ENCODE measurements around the gene JUND.

Gene JUND

GRCh38 chr19:18262144-18262543, 19.3 kb downstream of the JUND start:
- no peak for DNase-seq (ENCODE audit: extremely low spot score)
- ChIA-PET POLR2A (interaction anchor here (1.4 to 1.8 kb wide), 2 partner anchors 19 to 61 kb away, joined by 4 to 6 read pairs; partner anchors contain the start of genes JUND and LSM4), CTCF (interaction anchor here (0.8 kb wide), 1 partner anchor 39 kb away, joined by 3 read pairs; no protein-coding TSS in a partner anchor)

GRCh38 chr19:18261474-18261873, 19.9 kb downstream of the JUND start:
- ChIA-PET POLR2A (interaction anchor here (1.0 to 1.8 kb wide), 2 partner anchors 20 kb away, joined by 5 to 6 read pairs; partner anchors contain the start of gene JUND), CTCF (interaction anchor here (1.2 kb wide), 1 partner anchor 68 kb away, joined by 3 read pairs; no protein-coding TSS in a partner anchor)
- DNase-seq (ENCODE audit: extremely low spot score), result no peak
- no peak for TF ChIP-seq FOXA1 (IDR thresholded peaks at IDR 0.05)
- no peak for TF ChIP-seq NFRKB (IDR thresholded peaks at IDR 0.05)
- TF ChIP-seq BHLHE40 (IDR thresholded peaks at IDR 0.05; ENCODE audit: borderline replicate concordance), result no peak
- TF ChIP-seq ELF4 (IDR thresholded peaks at IDR 0.05), result no peak
- TF ChIP-seq CTBP1 (IDR thresholded peaks at IDR 0.05; ENCODE audit: borderline replicate concordance), result no peak
- no peak for TF ChIP-seq L3MBTL2 (conservative IDR thresholded peaks at IDR 0.05)
- TF ChIP-seq SP1 (IDR thresholded peaks at IDR 0.05), result no peak
- TF ChIP-seq ZNF384 (IDR thresholded peaks at IDR 0.05), result no peak
- TF ChIP-seq TARDBP (IDR thresholded peaks at IDR 0.05), result no peak
- no peak for TF ChIP-seq PKNOX1 (IDR thresholded peaks at IDR 0.05)
- no peak for TF ChIP-seq SUZ12 (IDR thresholded peaks at IDR 0.05)
- no peak for TF ChIP-seq FOXK2 (IDR thresholded peaks at IDR 0.05)
- TF ChIP-seq ARNT (IDR thresholded peaks at IDR 0.05), result no peak
- no peak for TF ChIP-seq LEF1 (IDR thresholded peaks at IDR 0.05; ENCODE audit: borderline replicate concordance)
- no peak for TF ChIP-seq FOXM1 (IDR thresholded peaks at IDR 0.05; ENCODE audit: borderline replicate concordance)
- TF ChIP-seq HDGF (IDR thresholded peaks at IDR 0.05; ENCODE audit: borderline replicate concordance), result no peak

More at GRCh38 chr19:18262144-18262543, 19.3 kb downstream of the JUND start:
- TF ChIP-seq ELF4 (IDR thresholded peaks at IDR 0.05), result no peak
- TF ChIP-seq FOXK2 (IDR thresholded peaks at IDR 0.05), result no peak
- TF ChIP-seq BHLHE40 (IDR thresholded peaks at IDR 0.05; ENCODE audit: borderline replicate concordance), result no peak
- TF ChIP-seq SUZ12 (IDR thresholded peaks at IDR 0.05), result no peak
- TF ChIP-seq FOXA1 (IDR thresholded peaks at IDR 0.05), result no peak
- no peak for TF ChIP-seq PKNOX1 (IDR thresholded peaks at IDR 0.05)
- TF ChIP-seq CTBP1 (IDR thresholded peaks at IDR 0.05; ENCODE audit: borderline replicate concordance), result no peak

DNA sequence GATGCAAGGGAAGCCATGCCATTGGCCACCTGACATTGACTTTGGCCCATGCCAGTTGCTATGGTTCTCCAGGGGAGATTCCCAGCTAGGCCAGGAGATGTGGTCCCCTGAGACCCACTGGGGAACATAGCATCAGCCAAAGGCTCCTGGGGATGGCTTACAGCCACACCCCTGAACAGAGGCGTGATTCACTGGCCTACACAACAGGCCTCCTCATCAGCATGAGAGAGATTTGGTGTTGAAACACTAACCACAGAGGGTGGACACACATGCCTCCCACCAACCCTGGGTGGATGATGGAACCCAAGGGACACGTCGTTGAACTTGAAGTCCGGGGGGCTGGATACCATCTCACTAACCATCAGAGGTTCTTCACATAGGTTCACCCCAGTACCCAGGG, 21.5 kb downstream of the JUND start:
- DNase-seq (ENCODE audit: extremely low spot score), result no peak
- ChIA-PET POLR2A (no interaction called here), CTCF (no interaction called here)
- TF ChIP-seq SUZ12 (IDR thresholded peaks at IDR 0.05) (no peak), FOXA1 (IDR thresholded peaks at IDR 0.05) (no peak), BHLHE40 (IDR thresholded peaks at IDR 0.05; ENCODE audit: borderline replicate concordance) (no peak), ARNT (IDR thresholded peaks at IDR 0.05) (no peak), L3MBTL2 (conservative IDR thresholded peaks at IDR 0.05) (no peak), FOXK2 (IDR thresholded peaks at IDR 0.05) (no peak), ZNF384 (IDR thresholded peaks at IDR 0.05) (no peak), SP1 (IDR thresholded peaks at IDR 0.05) (no peak), PKNOX1 (IDR thresholded peaks at IDR 0.05) (no peak), ELF4 (IDR thresholded peaks at IDR 0.05) (no peak), LEF1 (IDR thresholded peaks at IDR 0.05; ENCODE audit: borderline replicate concordance) (no peak), TARDBP (IDR thresholded peaks at IDR 0.05) (no peak), FOXM1 (IDR thresholded peaks at IDR 0.05; ENCODE audit: borderline replicate concordance) (no peak), HDGF (IDR thresholded peaks at IDR 0.05; ENCODE audit: borderline replicate concordance) (no peak)

DNA sequence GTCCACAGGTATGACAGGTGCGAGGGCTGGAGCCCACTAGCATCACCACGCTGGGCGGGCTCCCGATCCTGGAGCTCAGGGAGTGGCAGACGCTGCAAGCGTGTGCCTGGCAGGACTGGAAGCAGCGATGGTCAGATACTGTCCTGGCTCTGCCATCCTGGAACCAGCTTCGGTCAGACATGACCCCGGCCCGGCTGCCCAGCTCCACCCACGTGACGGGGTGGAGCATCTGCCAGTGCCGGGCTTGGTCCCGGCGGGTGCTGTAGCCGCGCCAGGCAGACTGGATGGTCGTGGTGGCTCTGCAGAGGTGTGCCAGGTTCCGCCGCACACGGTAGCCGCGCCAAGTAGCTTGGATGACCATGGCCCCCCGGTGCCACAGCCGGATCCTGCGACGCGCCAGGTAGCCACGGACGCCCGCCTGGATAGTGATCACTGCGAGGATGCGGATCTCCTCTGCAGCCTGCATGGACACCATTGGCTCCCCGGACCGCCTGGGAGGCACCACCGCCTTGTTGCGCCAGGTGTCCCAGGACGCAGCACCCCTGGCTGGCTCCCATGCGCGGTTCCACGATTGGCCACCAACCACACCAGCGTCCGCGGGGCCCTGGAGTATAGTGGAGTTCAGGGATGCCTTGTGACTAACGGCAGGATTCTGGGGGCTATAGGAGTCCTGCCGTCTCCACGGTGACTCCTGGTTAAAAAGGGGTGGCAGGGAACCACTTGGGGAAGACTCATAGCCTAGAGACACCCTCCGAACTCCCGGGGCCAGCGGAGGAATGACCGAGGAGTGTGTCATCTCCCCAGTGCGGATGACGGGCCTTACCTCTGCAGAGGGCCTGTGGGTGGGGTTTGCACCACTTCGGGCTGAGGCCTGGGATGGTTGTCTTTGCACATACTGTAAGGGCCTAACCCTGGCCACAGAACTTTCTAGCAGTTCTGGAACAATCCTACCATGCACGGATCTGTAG, 23.6 kb downstream of the JUND start:
- TF ChIP-seq ZNF384 (IDR thresholded peaks at IDR 0.05), result no peak
- no peak for TF ChIP-seq NFRKB (IDR thresholded peaks at IDR 0.05)
- no peak for TF ChIP-seq SP1 (IDR thresholded peaks at IDR 0.05)
- no peak for TF ChIP-seq L3MBTL2 (conservative IDR thresholded peaks at IDR 0.05)
- TF ChIP-seq SUZ12 (IDR thresholded peaks at IDR 0.05), result no peak
- TF ChIP-seq PKNOX1 (IDR thresholded peaks at IDR 0.05), result no peak
- no peak for TF ChIP-seq LEF1 (IDR thresholded peaks at IDR 0.05; ENCODE audit: borderline replicate concordance)
- TF ChIP-seq FOXK2 (IDR thresholded peaks at IDR 0.05), result no peak
- no peak for TF ChIP-seq BHLHE40 (IDR thresholded peaks at IDR 0.05; ENCODE audit: borderline replicate concordance)
- TF ChIP-seq ELF4 (IDR thresholded peaks at IDR 0.05), result no peak
- TF ChIP-seq HDGF (IDR thresholded peaks at IDR 0.05; ENCODE audit: borderline replicate concordance), result no peak
- ChIA-PET CTCF (no interaction called here), POLR2A (interaction anchor here (1.3 kb wide), 1 partner anchor 24 kb away, joined by 3 read pairs; the partner anchor contains the start of gene JUND)
- no peak for DNase-seq (ENCODE audit: extremely low spot score)
